HT1080 (cell line): ENCODE data around the gene ZNF426. TPM values are rescaled to one million over a fixed set of nuclear protein-coding genes. Genes with fewer than 3 reads are reported as not detected.

Experiments used
- DNase-seq: peaks from one replicate; pipeline ENCODE4 v3.0.0-alpha.2; 2015; ENCODE audit warnings: low read depth
- total RNA-seq: library from RNA; depleted of rRNA; stranded (reverse); fragments of >200 nt; shearing (Covaris generic); gene quantifications from 2 replicates; pipeline ENCODE4 v1.2.3, GENCODE V29; 2014; rRNA removed

The ZNF426 gene
- total RNA-seq, 1 experiment from 2014 or later: 8.3 TPM

GRCh38 chr19:9498183-9498902 is 40.1 kb downstream of the ZNF426 start, which contains the start of gene ZNF560:
Gene ZNF560, minus strand, starts transcription at chr19:9498616. Its CDS starts 23,303 bp downstream, at chr19:9475313.
- DNase-seq: peak; percentile 38

- DNase-seq: no peak
These were observed 44.3 kb downstream of the ZNF426 start for GRCh38 chr19:9494096-9494495.

GRCh38 chr19:9487016-9487415 is 51.4 kb downstream of the ZNF426 start:
- DNase-seq: no peak

GRCh38 chr19:9485140-9485539 is 53.3 kb downstream of the ZNF426 start:
- no peak for DNase-seq

GRCh38 chr19:9474975-9475374 is 63.5 kb downstream of the ZNF426 start:
- no peak for DNase-seq

Other genes starting within 250 kb of the ZNF426 start
- gene ZNF699, start 228.8 kb downstream of the ZNF426 start, total RNA-seq: 1.1 and 2.2 TPM in 2 replicates
- 7.6 and 8.4 TPM in 2 replicates for gene ZNF559, start 214.5 kb downstream of the ZNF426 start, total RNA-seq
- 0.19 TPM in 1 of 2 replicates, not detected in the other for gene ZNF177, start 175.6 kb downstream of the ZNF426 start, total RNA-seq
- 8.1 and 9.3 TPM in 2 replicates for gene ZNF266, start 103.1 kb downstream of the ZNF426 start, total RNA-seq
- gene ZNF560, start 40.0 kb downstream of the ZNF426 start, total RNA-seq: 0.47 and 0.94 TPM in 2 replicates
- gene ZNF121, start 45.9 kb upstream of the ZNF426 start, total RNA-seq: 48.5 and 56.2 TPM in 2 replicates
- 17.7 and 19.8 TPM in 2 replicates for gene ZNF561, start 82.6 kb upstream of the ZNF426 start, total RNA-seq
- 25.3 and 26.6 TPM in 2 replicates for gene ZNF562, start 136.5 kb upstream of the ZNF426 start, total RNA-seq
- gene ZNF846, start 230.1 kb upstream of the ZNF426 start, total RNA-seq: 1.9 TPM in 1 of 2 replicates, not detected in the other